Astrocyte (in vitro differentiated cells and primary cell): ENCODE data around the gene OXNAD1.

Experiments used
- EZH2 ChIP-seq: IDR thresholded peaks from 2 replicates; pipeline ENCODE4 v1.6.1; 2012; ENCODE audit warnings: mild to moderate bottlenecking, low read length, inconsistent platforms; ENCODE audit not compliant: insufficient read depth
- TF ChIP-seq, protein P1 (sequence below): IDR thresholded peaks from 2 replicates; pipeline ENCODE4 v1.5.1; 2011; ENCODE audit warnings: low read depth, mild to moderate bottlenecking, inconsistent platforms, low read length, moderate library complexity; ENCODE audit not compliant: insufficient read depth

GRCh38 chr3:16289144-16289889, 24.3 kb downstream of the OXNAD1 start:
- TF ChIP-seq, protein P1, sequence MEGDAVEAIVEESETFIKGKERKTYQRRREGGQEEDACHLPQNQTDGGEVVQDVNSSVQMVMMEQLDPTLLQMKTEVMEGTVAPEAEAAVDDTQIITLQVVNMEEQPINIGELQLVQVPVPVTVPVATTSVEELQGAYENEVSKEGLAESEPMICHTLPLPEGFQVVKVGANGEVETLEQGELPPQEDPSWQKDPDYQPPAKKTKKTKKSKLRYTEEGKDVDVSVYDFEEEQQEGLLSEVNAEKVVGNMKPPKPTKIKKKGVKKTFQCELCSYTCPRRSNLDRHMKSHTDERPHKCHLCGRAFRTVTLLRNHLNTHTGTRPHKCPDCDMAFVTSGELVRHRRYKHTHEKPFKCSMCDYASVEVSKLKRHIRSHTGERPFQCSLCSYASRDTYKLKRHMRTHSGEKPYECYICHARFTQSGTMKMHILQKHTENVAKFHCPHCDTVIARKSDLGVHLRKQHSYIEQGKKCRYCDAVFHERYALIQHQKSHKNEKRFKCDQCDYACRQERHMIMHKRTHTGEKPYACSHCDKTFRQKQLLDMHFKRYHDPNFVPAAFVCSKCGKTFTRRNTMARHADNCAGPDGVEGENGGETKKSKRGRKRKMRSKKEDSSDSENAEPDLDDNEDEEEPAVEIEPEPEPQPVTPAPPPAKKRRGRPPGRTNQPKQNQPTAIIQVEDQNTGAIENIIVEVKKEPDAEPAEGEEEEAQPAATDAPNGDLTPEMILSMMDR, result no peak
- TF ChIP-seq EZH2, result no peak
